Karpas-422 (cell line): ENCODE measurements around the gene AQP12A. TPM values are rescaled to one million over a fixed set of nuclear protein-coding genes. Genes with fewer than 3 reads are reported as not detected.

Source experiments
- DNase-seq: peaks from one replicate; pipeline ENCODE4 v3.0.0-alpha.2; 2015
- H2AFZ ChIP-seq: fragments of 200-600 bp; sonication (generic); 2 replicates; pipeline ENCODE4 v1.6.1; 2014; ENCODE audit warnings: antibody characterized with exemption, low read length, mixed read lengths
- H3K27ac ChIP-seq: fragments of 200-600 bp; sonication (generic); 2 replicates; pipeline ENCODE4 v1.5.1; 2014; ENCODE audit warnings: mild to moderate bottlenecking, low read length, moderate library complexity
- H3K27me3 ChIP-seq: fragments of 200-600 bp; sonication (generic); 2 replicates; pipeline ENCODE4 v1.6.1; 2014; ENCODE audit warnings: low read length, mixed read lengths
- H3K36me3 ChIP-seq: fragments of 200-600 bp; sonication (generic); 2 replicates; pipeline ENCODE4 v1.6.1; 2014; ENCODE audit warnings: low read length, mixed read lengths; ENCODE audit not compliant: insufficient read depth
- H3K4me1 ChIP-seq: fragments of 200-600 bp; sonication (generic); 2 replicates; pipeline ENCODE4 v1.6.1; 2014; ENCODE audit warnings: mild to moderate bottlenecking, low read length, mixed read lengths
- H3K4me2 ChIP-seq: fragments of 200-600 bp; sonication (generic); 2 replicates; pipeline ENCODE4 v1.6.1; 2014; ENCODE audit warnings: low read length, low read depth, mild to moderate bottlenecking; ENCODE audit not compliant: poor library complexity, severe bottlenecking
- H3K4me3 ChIP-seq: fragments of 200-600 bp; sonication (generic); 2 replicates; pipeline ENCODE4 v1.5.1; 2014; ENCODE audit warnings: mild to moderate bottlenecking, antibody characterized with exemption, low read length, mixed read lengths
- H3K79me2 ChIP-seq: fragments of 200-600 bp; sonication (generic); 2 replicates; pipeline ENCODE4 v1.6.1; 2014; ENCODE audit warnings: mild to moderate bottlenecking, low read length, mixed read lengths
- H3K9ac ChIP-seq: fragments of 200-600 bp; sonication (generic); 2 replicates; pipeline ENCODE4 v1.6.0; 2014; ENCODE audit warnings: low read length
- H3K9me2 ChIP-seq: fragments of 200-600 bp; sonication (generic), shearing (Covaris generic); replicated peaks from 2 replicates; pipeline ENCODE4 v1.6.0; 2014; ENCODE audit warnings: mild to moderate bottlenecking, low read length, moderate library complexity; ENCODE audit not compliant: insufficient read depth
- H3K9me3 ChIP-seq: fragments of 300-700, 200-600 bp; sonication (generic); 2 replicates; pipeline ENCODE4 v1.6.1; 2014; ENCODE audit warnings: low read length, mixed read lengths
- H4K20me1 ChIP-seq: fragments of 200-600 bp; sonication (generic); 2 replicates; pipeline ENCODE4 v1.6.1; 2014; ENCODE audit warnings: mild to moderate bottlenecking, antibody characterized with exemption, low read length, low read depth; ENCODE audit not compliant: insufficient read depth
- total RNA-seq: library from RNA; depleted of rRNA; stranded (reverse); fragments of >200 nt; shearing (Covaris generic); gene quantifications from 2 replicates; pipeline ENCODE4 v1.2.3, GENCODE V29; 2014; ENCODE audit warnings: low replicate concordance

AQP12A gene
- total RNA-seq, 1 experiment from 2014 or later = not detected

DNA sequence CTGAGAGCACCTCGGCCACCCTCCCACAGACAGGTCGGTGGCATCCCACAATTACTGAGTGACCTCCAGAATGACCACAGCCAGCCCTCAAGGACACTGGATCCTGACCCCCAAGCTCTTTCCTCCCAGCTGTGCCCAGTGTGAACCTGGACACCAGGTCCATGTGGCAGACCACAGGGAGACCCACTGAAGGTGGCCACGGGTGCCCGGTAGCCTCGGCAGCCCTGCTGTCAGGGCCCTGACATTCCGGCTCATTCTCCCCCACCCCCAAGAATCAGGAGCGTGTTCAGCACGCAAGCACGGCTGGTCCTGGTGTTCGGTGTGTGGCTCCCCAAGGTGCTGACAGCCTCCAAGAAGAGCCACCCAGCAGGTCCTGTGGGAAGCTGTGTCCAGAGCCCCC, 32.8 kb downstream of the AQP12A start:
- no peak for DNase-seq
- Histone ChIP-seq H3K9me3 (no peaks in the 10 kb centered on the region), H3K9me2 (no peaks in the 10 kb centered on the region), H3K27me3 (no peaks in the 10 kb centered on the region), H3K4me1 (no peaks in the 10 kb centered on the region), H2AFZ (no peak overlapping the region), H3K36me3 (no peaks in the 10 kb centered on the region), H3K4me3 (no peak overlapping the region), H3K27ac (no peak overlapping the region), H3K4me2 (no peak overlapping the region), H4K20me1 (no peaks in the 10 kb centered on the region), H3K9ac (no peak overlapping the region), H3K79me2 (no peaks in the 10 kb centered on the region)

DNA sequence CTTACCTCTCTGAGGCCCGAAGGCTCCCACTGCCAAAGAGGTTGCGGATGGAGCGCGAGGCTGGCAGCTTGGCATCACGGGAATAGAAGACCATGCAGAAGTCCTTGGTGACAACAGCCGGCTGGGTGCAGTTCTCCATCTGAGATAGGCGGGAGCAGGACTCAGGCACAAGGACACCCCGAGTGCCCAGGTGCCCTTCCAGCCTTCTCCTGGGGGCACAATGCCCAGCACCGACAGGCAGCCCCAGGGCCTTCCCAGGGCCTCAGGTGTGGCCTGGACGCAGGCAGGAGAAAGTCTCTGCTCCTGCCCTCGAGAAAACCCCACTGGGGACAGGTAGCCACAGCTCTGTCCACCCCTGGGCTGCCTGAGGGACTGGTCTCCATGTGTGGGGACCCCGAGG, 33.6 kb downstream of the AQP12A start:
- H3K9me2 ChIP-seq = no peaks in the 10 kb centered on the region
- H3K27me3 ChIP-seq = no peaks in the 10 kb centered on the region
- no peak overlapping the region for H3K9ac ChIP-seq
- no peaks in the 10 kb centered on the region for H3K36me3 ChIP-seq
- no peaks in the 10 kb centered on the region for H3K4me1 ChIP-seq
- no peak overlapping the region for H2AFZ ChIP-seq
- no peaks in the 10 kb centered on the region for H3K79me2 ChIP-seq
- H4K20me1 ChIP-seq = no peaks in the 10 kb centered on the region
- no peak for DNase-seq
- no peak overlapping the region for H3K27ac ChIP-seq
- H3K4me3 ChIP-seq = no peak overlapping the region
- H3K9me3 ChIP-seq = no peaks in the 10 kb centered on the region
- no peak overlapping the region for H3K4me2 ChIP-seq

GRCh38 chr2:240725671-240726070, 34.0 kb downstream of the AQP12A start:
- Histone ChIP-seq H3K9me2 (no peaks in the 10 kb centered on the region), H3K27me3 (no peaks in the 10 kb centered on the region), H3K27ac (no peak overlapping the region), H3K4me3 (no peak overlapping the region), H3K9me3 (no peaks in the 10 kb centered on the region), H3K79me2 (no peaks in the 10 kb centered on the region), H3K4me2 (no peak overlapping the region), H3K36me3 (no peaks in the 10 kb centered on the region), H2AFZ (no peak overlapping the region), H3K9ac (no peak overlapping the region), H3K4me1 (no peaks in the 10 kb centered on the region), H4K20me1 (no peaks in the 10 kb centered on the region)
- no peak for DNase-seq

DNA sequence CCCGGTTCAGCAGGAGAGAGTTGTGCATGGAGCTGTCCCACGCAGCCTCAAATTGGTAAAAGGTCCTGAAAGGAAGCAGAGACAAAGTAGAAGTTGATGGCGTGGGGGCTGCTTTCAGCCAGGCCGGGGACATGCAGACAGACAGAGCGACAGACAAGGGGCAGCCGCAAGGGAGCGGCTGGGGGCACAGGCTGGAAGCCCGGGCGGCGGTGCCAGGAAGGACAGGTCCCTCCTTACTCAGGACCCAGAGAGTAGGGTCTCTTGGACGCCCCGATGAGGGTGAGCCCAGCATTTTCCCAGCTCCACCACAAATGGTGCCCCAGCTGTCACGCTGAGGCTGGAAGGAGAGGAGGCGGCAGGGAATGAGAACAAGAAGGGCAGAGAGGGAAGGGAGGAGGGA, 35.2 kb downstream of the AQP12A start:
- no peaks in the 10 kb centered on the region for H3K27me3 ChIP-seq
- H3K9ac ChIP-seq = no peak overlapping the region
- no peaks in the 10 kb centered on the region for H3K9me3 ChIP-seq
- no peaks in the 10 kb centered on the region for H3K4me1 ChIP-seq
- no peak overlapping the region for H3K27ac ChIP-seq
- no peak for DNase-seq
- H3K4me3 ChIP-seq = no peak overlapping the region
- H3K9me2 ChIP-seq = no peaks in the 10 kb centered on the region
- no peak overlapping the region for H2AFZ ChIP-seq
- no peaks in the 10 kb centered on the region for H3K36me3 ChIP-seq
- H3K4me2 ChIP-seq = no peak overlapping the region
- no peaks in the 10 kb centered on the region for H3K79me2 ChIP-seq
- H4K20me1 ChIP-seq = no peaks in the 10 kb centered on the region

DNA sequence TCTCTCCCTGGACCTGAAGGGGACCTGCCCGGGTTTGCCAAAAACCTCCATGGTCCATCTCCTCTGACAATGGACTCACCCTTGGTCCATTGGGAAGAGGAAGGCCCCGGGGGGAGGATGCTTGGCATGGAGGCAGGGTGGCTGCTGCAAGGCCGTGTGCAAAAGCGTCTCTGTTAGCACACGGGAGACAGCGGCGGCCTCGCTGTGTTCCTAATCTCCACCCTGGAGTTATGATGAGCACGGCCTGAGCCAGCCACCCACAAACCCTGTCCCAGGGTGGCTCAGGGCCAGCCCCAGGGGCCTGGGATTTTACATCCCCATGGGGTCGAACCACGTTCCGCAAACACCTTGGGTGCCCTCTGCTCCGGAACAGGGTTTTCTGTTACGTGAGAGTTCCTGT, 35.8 kb downstream of the AQP12A start:
- H3K79me2 ChIP-seq = no peaks in the 10 kb centered on the region
- no peaks in the 10 kb centered on the region for H3K4me1 ChIP-seq
- no peak overlapping the region for H3K4me2 ChIP-seq
- no peaks in the 10 kb centered on the region for H3K9me2 ChIP-seq
- no peaks in the 10 kb centered on the region for H4K20me1 ChIP-seq
- H3K9me3 ChIP-seq = no peaks in the 10 kb centered on the region
- no peaks in the 10 kb centered on the region for H3K36me3 ChIP-seq
- no peaks in the 10 kb centered on the region for H3K27me3 ChIP-seq
- H3K9ac ChIP-seq = no peak overlapping the region
- H2AFZ ChIP-seq = no peak overlapping the region
- DNase-seq = no peak
- H3K4me3 ChIP-seq = no peak overlapping the region
- H3K27ac ChIP-seq = no peak overlapping the region

- Histone ChIP-seq H4K20me1 (no peaks in the 10 kb centered on the region), H3K79me2 (no peaks in the 10 kb centered on the region), H3K4me1 (no peaks in the 10 kb centered on the region), H3K9me3 (no peaks in the 10 kb centered on the region), H2AFZ (no peak overlapping the region), H3K9ac (no peak overlapping the region), H3K36me3 (no peaks in the 10 kb centered on the region), H3K27me3 (no peaks in the 10 kb centered on the region), H3K4me2 (no peak overlapping the region), H3K9me2 (no peaks in the 10 kb centered on the region), H3K4me3 (no peak overlapping the region), H3K27ac (no peak overlapping the region)
- DNase-seq = no peak
These were observed 36.2 kb downstream of the AQP12A start for GRCh38 chr2:240727913-240728312.

DNA sequence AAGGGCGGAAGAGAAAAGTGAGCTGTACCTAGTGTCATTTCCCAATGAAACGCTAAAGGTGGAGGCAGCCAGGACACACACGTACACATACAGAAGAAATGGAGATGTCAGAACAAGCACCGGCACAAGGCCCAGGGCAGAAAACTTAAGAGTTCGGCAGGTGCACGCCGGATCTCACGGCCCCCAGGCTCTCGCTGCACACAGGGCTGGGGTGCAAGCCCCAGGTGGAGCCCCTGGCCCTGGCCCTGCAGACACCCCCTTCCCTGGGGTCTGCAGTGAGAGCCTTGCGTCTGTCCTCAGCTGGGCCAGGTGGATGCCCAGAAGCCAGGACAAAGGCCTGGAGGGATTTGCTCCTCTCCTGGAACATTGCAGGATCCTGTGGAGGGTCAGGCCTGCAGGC, 36.7 kb downstream of the AQP12A start:
- Histone ChIP-seq H3K79me2 (no peaks in the 10 kb centered on the region), H3K4me2 (no peak overlapping the region), H3K36me3 (no peaks in the 10 kb centered on the region), H3K4me1 (no peaks in the 10 kb centered on the region), H3K9ac (no peak overlapping the region), H3K9me3 (no peaks in the 10 kb centered on the region), H3K27me3 (no peaks in the 10 kb centered on the region), H2AFZ (no peak overlapping the region), H3K9me2 (no peaks in the 10 kb centered on the region), H4K20me1 (no peaks in the 10 kb centered on the region), H3K4me3 (no peak overlapping the region), H3K27ac (no peak overlapping the region)
- DNase-seq = no peak

GRCh38 chr2:240728827-240729226, 37.2 kb downstream of the AQP12A start:
- no peak overlapping the region for H3K4me2 ChIP-seq
- no peaks in the 10 kb centered on the region for H3K4me1 ChIP-seq
- H3K79me2 ChIP-seq = no peaks in the 10 kb centered on the region

More at GRCh38 chr2:240728827-240729226, 37.2 kb downstream of the AQP12A start:
- no peak for DNase-seq
- H3K27me3 ChIP-seq = no peaks in the 10 kb centered on the region
- no peak overlapping the region for H3K4me3 ChIP-seq
- no peak overlapping the region for H2AFZ ChIP-seq
- H4K20me1 ChIP-seq = no peaks in the 10 kb centered on the region
- H3K9me2 ChIP-seq = no peaks in the 10 kb centered on the region
- no peak overlapping the region for H3K27ac ChIP-seq
- H3K9ac ChIP-seq = no peak overlapping the region
- no peaks in the 10 kb centered on the region for H3K9me3 ChIP-seq
- no peaks in the 10 kb centered on the region for H3K36me3 ChIP-seq
